Renal cortex interstitium (tissue), 11 donors: ENCODE measurements around the gene IL26. TPM values are rescaled to one million over a fixed set of nuclear protein-coding genes. Genes with fewer than 3 reads are reported as not detected.
A peak's percentile ranks its signal among the peaks of the same experiment; 100 is the strongest.

Experiments
- DNase-seq, 11 donors: peaks; one replicate each; pipeline ENCODE4 v3.0.0-alpha.2; 2013; ENCODE audit warnings: low read depth in 9 of 11, low spot score in 4 of 11; ENCODE audit errors: extremely low read depth in 1 of 11
- polyA plus RNA-seq, 3 donors: library from polyadenylated mRNA; unstranded; fragments of 120-200 nt; gene quantifications; one replicate each; pipeline ENCODE4 v1.2.1, GENCODE V29; 2013; ENCODE audit not compliant: insufficient read length in 3 of 3

The IL26 gene
- polyA plus RNA-seq, 3 donors, result not detected

- DNase-seq, result peak in 7 of 11 donors; percentile 23 to 52 (median 37)
Observed at GRCh38 chr12:68245180-68246021, 19.8 kb upstream of the IL26 start.

- no peak for DNase-seq
Observed at GRCh38 chr12:68242777-68243176, 17.2 kb upstream of the IL26 start.

DNA sequence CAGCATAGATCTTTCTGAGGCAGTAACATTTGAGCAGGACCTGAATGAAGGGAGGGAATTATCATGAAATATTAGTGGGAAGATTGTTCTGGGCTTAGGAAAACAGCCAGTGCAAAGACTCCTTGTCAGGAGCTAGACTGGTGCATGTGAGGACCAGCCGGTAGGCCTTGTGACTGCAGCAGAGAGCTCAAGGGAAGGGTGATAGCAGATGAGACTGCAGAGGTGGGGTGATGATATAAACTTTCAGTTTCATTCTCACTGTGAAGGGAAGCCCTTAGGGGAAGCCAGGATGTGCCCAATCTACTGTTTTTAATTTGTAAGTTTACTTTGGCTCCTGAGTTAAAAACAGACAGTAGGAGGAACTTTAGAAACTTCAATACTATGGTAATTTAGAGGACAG is 15.4 kb upstream of the IL26 start:
- DNase-seq, result no peak

DNA sequence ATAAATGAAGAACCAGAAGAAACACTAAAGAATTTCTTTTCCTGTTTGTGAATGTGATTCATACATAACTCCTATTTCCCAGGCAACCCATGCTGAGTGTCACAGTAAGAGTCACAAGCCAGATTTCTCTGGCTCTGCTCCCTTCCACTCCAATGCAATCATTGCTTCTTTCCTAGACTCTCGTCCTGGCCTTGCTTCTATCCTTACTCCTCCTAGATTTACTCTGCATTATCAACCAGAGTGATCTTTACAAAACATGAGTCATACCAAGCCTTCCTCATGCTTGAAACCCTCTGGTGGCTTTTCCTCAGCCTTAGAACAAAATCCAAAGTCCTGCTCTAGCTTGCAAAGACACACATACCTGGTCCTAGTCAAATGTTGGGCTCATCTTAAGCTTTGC is 14.5 kb upstream of the IL26 start:
- no peak for DNase-seq

DNA sequence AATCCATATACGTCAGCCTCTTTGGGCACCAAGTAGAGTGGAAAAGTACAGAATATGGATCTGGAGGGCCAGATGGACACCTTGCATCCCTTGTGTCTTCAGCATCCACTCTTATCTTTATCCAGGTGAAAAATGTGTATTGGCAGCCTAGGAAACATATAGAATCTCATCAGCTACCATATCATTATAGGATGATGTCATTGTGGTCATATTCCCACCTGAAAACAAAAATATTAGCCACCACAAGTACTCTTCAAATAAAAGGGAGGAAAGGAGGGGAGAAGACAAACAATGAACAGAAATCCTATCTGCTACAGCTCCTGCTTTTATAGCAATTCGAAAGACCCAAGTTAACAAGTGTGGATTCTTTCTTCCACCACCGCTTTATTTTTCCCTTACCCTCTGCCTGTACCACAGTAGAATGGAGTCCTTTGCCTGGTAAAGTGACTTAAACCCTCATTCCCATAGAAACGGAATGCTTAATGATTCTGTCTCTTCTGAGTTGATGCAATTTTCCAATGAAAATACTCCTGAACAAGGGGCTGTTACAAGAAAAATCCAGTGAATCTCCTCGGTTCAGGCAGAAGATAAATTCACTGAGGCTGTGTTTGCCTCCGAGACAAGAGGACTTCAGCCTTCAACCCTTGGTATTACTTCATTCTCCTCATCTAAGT is 13.8 kb upstream of the IL26 start:
- DNase-seq, result no peak

DNA sequence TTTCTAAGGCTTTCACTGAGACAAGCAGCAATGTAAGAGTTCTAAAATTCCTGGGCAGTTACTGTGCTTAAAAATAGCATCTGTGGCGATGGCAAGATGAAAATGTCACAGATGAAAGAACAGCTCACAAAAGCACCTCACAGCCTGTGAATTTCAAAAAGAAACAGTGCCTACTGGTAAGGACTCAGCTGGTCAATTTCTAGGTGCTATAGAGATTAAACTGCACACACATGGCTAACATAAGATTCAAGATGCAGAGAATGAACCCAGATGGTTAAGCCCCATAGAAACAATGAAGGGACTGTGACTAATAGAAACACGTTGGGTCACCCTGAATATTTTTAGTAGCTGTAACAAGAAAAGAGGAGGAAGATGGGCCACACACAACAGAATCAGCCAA is 12.0 kb upstream of the IL26 start:
- no peak for DNase-seq

DNA sequence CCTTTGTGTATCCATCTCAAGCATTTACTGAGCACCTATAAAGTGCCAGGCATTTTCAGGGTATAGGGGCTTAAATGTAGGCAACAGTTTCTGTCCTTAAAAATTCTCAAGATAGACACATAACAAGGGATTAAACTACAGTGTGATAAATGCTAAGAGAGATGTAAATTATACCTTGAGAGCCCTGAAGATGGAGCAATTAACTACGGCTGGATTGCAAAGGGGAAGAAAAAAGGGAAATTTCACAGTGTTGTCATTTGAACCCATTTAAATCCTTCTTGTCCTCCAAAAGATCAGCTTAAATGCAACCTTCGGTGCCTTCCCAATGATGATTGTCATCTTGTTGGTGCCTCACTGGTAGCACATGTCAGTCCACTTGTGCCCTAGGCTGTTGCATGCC is 11.5 kb upstream of the IL26 start:
- no peak for DNase-seq

DNA sequence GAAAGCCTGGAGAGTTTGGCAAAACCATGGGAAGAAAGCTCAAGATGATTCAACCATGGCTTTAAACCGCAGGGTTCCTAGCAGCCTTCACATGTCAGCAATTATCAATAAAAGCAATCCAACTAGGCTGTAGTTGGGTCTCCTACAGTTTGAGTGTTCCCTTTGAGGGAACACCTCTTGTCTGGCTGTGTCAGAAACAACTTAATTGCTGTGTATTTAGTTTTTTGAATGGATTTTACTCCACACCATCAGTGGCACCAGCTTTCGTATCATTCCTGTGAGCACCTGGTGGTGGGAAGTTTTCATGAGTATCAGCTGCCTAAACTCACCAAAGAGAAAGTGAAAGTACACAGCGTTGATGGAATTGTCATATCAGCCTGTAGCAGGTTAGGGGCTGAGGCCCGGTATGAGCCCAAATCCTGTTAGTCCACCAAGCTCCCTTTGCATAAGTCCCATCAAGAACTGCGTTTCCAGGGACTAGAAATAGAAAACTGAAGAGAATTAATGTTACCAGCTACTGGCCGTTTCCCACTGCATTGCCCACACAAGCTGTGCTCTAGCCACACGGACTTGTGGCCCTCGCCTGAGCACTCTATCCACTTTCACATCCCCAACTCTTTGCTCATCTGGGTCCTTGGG is 10.9 kb upstream of the IL26 start:
- DNase-seq, result no peak

DNA sequence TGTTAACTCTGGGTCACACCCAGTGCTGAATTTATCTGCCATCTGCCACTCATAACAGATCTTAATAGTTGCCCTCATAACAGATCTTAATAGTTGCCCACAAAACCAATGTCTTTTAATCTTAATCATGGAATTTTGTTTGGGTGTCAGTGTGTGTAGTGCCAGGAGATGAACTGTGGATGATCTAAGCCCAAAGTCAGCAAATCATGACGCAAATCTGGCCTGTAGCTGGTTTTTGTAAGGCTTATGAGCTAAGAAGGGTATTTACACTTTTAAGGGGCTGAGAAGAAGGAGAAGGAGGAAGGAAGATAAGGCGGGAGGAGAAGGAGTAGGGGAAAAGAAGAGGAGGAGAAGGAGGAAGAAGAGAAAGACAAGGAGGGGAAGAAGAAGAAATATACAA is 10.0 kb upstream of the IL26 start:
- DNase-seq, result no peak

DNA sequence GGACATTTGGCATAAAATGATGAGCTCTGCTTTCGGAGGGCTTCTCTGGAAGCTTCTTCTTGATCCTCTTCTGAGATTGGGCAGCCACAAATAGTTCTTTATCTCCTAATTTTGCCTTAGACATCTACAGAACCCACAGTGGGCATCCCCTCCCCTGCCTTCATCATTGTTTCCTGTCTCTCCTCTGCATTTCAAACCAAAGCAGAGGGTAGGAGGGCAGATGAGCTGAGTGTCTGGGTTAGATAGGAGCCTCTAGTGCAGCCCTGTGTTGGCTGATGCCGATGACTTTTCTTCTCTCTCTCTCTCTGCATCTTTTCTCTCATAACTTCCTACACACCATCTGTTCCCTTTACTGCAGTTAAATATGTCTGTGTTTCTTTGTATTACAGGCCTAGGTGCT is 8.5 kb upstream of the IL26 start:
- DNase-seq, result no peak

GRCh38 chr12:68233498-68233897 is 7.9 kb upstream of the IL26 start:
- DNase-seq, result no peak

- DNase-seq, result no peak
Observed at GRCh38 chr12:68231691-68232090, 6.1 kb upstream of the IL26 start.

DNA sequence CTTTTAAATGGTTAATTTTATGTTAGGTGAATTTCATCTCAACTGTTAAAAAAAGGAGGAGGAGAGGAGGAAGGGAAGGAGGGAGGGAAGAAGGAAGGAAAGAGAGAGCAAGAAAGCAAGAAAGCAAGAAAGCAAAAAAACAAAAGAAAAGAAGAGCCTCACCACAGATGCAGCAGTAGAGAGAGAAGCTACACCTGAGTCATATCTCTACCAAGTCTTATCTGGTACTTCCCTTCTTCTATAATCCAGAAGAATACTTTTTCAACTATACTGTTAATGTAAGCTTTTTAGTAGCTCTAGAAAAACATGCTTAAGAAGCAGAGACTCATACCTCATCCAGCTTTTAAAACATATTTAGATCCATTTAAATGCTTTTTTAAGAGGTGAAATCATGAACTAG is 5.6 kb upstream of the IL26 start:
- DNase-seq, result no peak

- DNase-seq, result no peak
Observed at GRCh38 chr12:68229956-68230355, 4.3 kb upstream of the IL26 start.

DNA sequence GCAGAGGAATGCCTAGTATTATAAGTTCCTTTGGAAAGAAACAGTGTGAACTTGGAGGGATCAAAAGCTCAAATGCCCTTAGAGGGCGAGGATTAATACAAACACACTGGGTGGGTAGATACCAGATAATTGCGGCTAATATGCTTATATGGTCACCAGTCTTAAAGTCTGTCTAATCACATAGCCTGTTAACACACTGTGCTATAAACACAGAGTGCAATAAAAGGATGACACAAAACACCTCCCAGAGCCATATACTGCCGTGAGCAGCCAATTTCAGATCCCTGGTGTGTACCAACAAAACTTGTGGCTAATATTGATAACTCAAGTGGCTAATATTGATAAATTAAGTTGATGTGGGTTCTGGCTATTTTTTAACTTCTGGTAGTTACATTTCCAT is 1.7 kb upstream of the IL26 start:
- no peak for DNase-seq

GRCh38 chr12:68224613-68225285 is 861 bp downstream of the IL26 start:
- DNase-seq, result peak in 1 of 11 donors; percentile 33

- DNase-seq, result peak; percentile 63 to 87 (median 75)
Observed at GRCh38 chr12:68223067-68223747, 2.4 kb downstream of the IL26 start.

DNA sequence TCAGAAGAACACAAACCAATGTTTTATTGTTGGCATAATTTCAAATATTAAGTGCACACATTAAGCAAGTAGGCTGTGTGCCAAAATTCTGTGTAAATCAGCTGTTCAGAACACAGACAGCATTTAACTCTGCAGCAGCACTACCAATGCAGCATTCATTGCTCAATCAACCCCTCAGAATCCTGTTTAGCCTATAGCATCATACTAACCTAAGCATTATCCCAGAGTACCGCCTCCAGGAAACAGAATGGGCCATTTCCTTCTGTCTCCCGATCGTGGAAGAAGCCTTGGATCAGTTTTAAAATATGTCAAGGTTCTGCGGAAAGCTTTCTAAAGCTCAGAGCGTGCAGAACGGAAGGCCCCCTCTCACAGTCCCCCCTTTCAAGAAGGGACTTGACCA is 3.3 kb downstream of the IL26 start:
- DNase-seq, result no peak

- no peak for DNase-seq
Observed at GRCh38 chr12:68221497-68221896, 4.1 kb downstream of the IL26 start.
